Activated B cell treated with CpG ODN at 0.5 μM for 24 hours (primary cell): ENCODE results near the gene GALNT2. TPM values are rescaled to one million over a fixed set of nuclear protein-coding genes. Genes with fewer than 3 reads are reported as not detected.

Experiments used
- ATAC-seq: fragments of 200-7000 bp; cut with Tn5 transposase; one replicate; pipeline ENCODE4 v1.10.0; 2021; ENCODE audit warnings: low read depth, mild to moderate bottlenecking, moderate library complexity
- CTCF ChIA-PET: fragments of 350-600 bp; sonication (Branson Sonifier 250); formaldehyde crosslinking; loops from one replicate; lab custom pipeline; 2021; ENCODE audit warnings: antibody characterized with exemption; lab: Charles Lee
- POLR2A ChIA-PET: fragments of 350-600 bp; sonication (Branson Sonifier 250); formaldehyde crosslinking; loops from one replicate; lab custom pipeline; 2021; ENCODE audit warnings: antibody characterized with exemption; lab: Charles Lee
- DNase-seq: peaks from one replicate; pipeline ENCODE4 v3.0.0; 2022
- H3K27ac Mint-ChIP-seq: one replicate; pipeline ENCODE4 v1.8.0; 2020; ENCODE audit warnings: mixed read lengths
- H3K27me3 Mint-ChIP-seq: one replicate; pipeline ENCODE4 v1.8.0; 2021; ENCODE audit warnings: mixed read lengths
- H3K36me3 Mint-ChIP-seq: one replicate; pipeline ENCODE4 v1.8.0; 2021; ENCODE audit warnings: low read depth, mixed read lengths
- H3K4me1 Mint-ChIP-seq: one replicate; pipeline ENCODE4 v1.8.0; 2021; ENCODE audit warnings: mixed read lengths
- H3K4me3 Mint-ChIP-seq: one replicate; pipeline ENCODE4 v1.8.0; 2020; ENCODE audit warnings: mild to moderate bottlenecking, mixed read lengths
- H3K9me3 Mint-ChIP-seq: one replicate; pipeline ENCODE4 v1.8.0; 2020; ENCODE audit warnings: mixed read lengths
- CTCF ChIP-seq: fragments of 200-600 bp; IDR thresholded peaks from one replicate; pipeline ENCODE4 v1.8.0; 2022; ENCODE audit warnings: antibody characterized with exemption, mild to moderate bottlenecking
- intact Hi-C: fragments of 100-400 bp; cut with micrococcal nuclease; formaldehyde crosslinking; loops from one replicate; pipeline ENCODE4 v1.15.1; 2024
- total RNA-seq: library from RNA; stranded (reverse); gene quantifications from 2 replicates; pipeline ENCODE4 v1.2.3, GENCODE V29; 2022

The GALNT2 gene
- total RNA-seq, 1 donor from 2014 or later = 108 TPM

- CTCF ChIA-PET = interaction anchor here (1.0 to 1.4 kb wide), 2 partner anchors 13 to 502 kb away, joined by 3 to 5 read pairs; no protein-coding TSS in a partner anchor
- Mint-ChIP-seq H3K9me3 (no peaks in the 10 kb centered on the region), H3K27ac (peak overlapping the region; percentile 53), H3K4me1 (peaks cover 81% of the 10 kb centered on the region), H3K36me3 (peaks cover 12% of the 10 kb centered on the region), H3K27me3 (no peaks in the 10 kb centered on the region), H3K4me3 (no peak overlapping the region)
- TF ChIP-seq CTCF = no peak
- POLR2A ChIA-PET = interaction anchor here (0.7 to 1.3 kb wide), 4 partner anchors 13 to 122 kb away, joined by 3 to 6 read pairs (median 4); no protein-coding TSS in a partner anchor
- ATAC-seq (no peak), DNase-seq (no peak)
- intact Hi-C loops = no loop called here
Observed at GRCh38 chr1:230163205-230163604, 96.2 kb downstream of the GALNT2 start.

- Mint-ChIP-seq H3K9me3 (no peaks in the 10 kb centered on the region), H3K27ac (peak overlapping the region; percentile 53), H3K36me3 (peaks cover 12% of the 10 kb centered on the region), H3K4me1 (peaks cover 79% of the 10 kb centered on the region), H3K4me3 (no peak overlapping the region), H3K27me3 (no peaks in the 10 kb centered on the region)
- POLR2A ChIA-PET = interaction anchor here (1.1 to 1.3 kb wide), 2 partner anchors 13 to 40 kb away, joined by 4 to 6 read pairs; no protein-coding TSS in a partner anchor
- TF ChIP-seq CTCF = no peak
- intact Hi-C loops = no loop called here
- CTCF ChIA-PET = interaction anchor here (1.0 to 1.4 kb wide), 2 partner anchors 13 to 503 kb away, joined by 3 to 5 read pairs; no protein-coding TSS in a partner anchor
- ATAC-seq (no peak), DNase-seq (no peak)
Observed at GRCh38 chr1:230163719-230164118, 96.7 kb downstream of the GALNT2 start.

- H3K36me3 Mint-ChIP-seq = peaks cover 14% of the 10 kb centered on the region
- TF ChIP-seq CTCF = no peak
- intact Hi-C loops = loop anchor here (5.0 kb wide), 3 partner anchors 47 to 308 kb away; no protein-coding TSS in a partner anchor
- no peak overlapping the region for H3K4me3 Mint-ChIP-seq
- CTCF ChIA-PET = interaction anchor here (0.9 to 2.2 kb wide), 5 partner anchors 14 to 503 kb away, joined by 3 to 9 read pairs (median 3); no protein-coding TSS in a partner anchor
- POLR2A ChIA-PET = interaction anchor here (0.8 to 1.0 kb wide), 3 partner anchors 17 to 55 kb away, joined by 3 to 5 read pairs (median 4); no protein-coding TSS in a partner anchor
- H3K27me3 Mint-ChIP-seq = no peaks in the 10 kb centered on the region
- no peaks in the 10 kb centered on the region for H3K9me3 Mint-ChIP-seq
- H3K4me1 Mint-ChIP-seq = peaks cover 83% of the 10 kb centered on the region
- peak overlapping the region; percentile 31 for H3K27ac Mint-ChIP-seq
- ATAC-seq (no peak), DNase-seq (no peak)
Observed at GRCh38 chr1:230165536-230165935, 98.5 kb downstream of the GALNT2 start.

GRCh38 chr1:230166366-230167132 lies 99.5 kb downstream of the GALNT2 start:
- no peaks in the 10 kb centered on the region for H3K27me3 Mint-ChIP-seq
- peaks cover 83% of the 10 kb centered on the region for H3K4me1 Mint-ChIP-seq
- CTCF ChIA-PET = interaction anchor here (0.6 to 2.2 kb wide), 18 partner anchors 13 to 609 kb away, joined by 3 to 9 read pairs (median 4); no protein-coding TSS in a partner anchor
- intact Hi-C loops = loop anchor here (1.0 to 5.0 kb wide), 7 partner anchors 16 to 505 kb away; no protein-coding TSS in a partner anchor
- ATAC-seq = no peak
- DNase-seq = no peak
- peak overlapping the region; percentile 75 for H3K27ac Mint-ChIP-seq
- TF ChIP-seq CTCF = no peak
- H3K4me3 Mint-ChIP-seq = peak overlapping the region; percentile 11
- H3K9me3 Mint-ChIP-seq = no peaks in the 10 kb centered on the region
- peaks cover 14% of the 10 kb centered on the region for H3K36me3 Mint-ChIP-seq
- POLR2A ChIA-PET = interaction anchor here (0.6 to 2.6 kb wide), 7 partner anchors 10 to 505 kb away, joined by 3 to 19 read pairs (median 5); no protein-coding TSS in a partner anchor
